Raji (cell line): Measurements from ENCODE around the gene RPIA.

ENCODE experiments used
- POLR2A ChIP-seq: IDR thresholded peaks from 2 replicates; pipeline ENCODE4 v1.6.1; 2011; ENCODE audit warnings: low read depth, low read length, control low read depth; ENCODE audit not compliant: insufficient read depth

Gene RPIA

DNA sequence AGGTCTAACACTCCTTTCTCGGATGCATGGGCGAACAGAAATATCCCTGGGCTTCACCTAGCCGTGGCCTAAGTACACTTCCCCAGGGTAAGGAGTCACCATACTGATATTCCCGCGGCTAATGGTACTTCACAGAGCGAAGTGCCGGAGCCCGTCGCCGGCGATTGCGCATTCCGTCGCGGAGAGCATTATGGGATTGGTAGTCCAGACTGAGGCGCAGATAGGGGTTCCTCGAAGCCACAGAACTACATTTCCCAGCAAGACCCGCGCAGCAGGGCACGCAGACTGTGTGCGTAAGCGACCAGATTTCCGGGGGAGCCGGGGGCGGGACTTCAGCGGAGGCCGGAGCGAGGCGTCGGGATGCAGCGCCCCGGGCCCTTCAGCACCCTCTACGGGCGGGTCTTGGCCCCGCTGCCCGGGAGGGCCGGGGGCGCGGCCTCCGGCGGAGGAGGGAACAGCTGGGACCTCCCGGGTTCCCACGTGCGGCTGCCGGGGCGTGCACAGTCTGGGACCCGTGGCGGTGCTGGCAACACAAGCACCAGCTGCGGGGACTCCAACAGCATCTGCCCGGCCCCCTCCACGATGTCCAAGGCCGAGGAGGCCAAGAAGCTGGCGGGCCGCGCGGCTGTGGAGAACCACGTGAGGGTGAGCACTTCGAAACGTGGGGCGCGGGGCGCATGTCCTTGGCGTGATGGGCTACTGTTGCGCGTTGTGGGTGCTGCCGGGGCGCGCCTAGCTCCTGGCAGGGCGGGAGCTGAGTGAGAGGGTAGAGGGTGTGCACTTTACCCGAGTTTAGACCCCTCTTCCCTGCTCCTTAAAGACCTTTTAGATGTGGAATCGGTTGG lies at the start of gene RPIA:
RPIA (plus strand) TSS at position 335 of the 845 bp plus-strand sequence; CDS start at position 361, 26 bp downstream.
- peak; percentile 71 for TF ChIP-seq POLR2A

DNA sequence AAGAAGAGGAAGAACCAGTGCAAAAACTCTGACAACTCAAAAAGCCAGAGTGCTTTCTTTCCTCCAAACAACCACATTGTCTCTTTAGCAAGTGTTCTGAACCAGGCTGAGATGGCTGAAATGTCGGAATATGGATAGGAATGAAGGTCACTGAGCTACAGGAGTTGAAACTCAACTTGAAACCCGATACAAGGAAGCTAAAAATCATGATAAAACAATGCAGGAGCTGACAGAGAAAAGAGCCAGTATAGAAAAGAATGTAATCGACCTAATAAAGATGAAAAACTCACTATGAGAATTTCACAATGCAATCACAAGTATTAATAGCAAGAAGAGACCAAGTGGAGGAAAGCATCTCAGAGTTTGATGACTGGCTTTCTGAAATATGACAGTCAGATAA lies 49.2 kb upstream of the RPIA start:
- TF ChIP-seq POLR2A = no peak

DNA sequence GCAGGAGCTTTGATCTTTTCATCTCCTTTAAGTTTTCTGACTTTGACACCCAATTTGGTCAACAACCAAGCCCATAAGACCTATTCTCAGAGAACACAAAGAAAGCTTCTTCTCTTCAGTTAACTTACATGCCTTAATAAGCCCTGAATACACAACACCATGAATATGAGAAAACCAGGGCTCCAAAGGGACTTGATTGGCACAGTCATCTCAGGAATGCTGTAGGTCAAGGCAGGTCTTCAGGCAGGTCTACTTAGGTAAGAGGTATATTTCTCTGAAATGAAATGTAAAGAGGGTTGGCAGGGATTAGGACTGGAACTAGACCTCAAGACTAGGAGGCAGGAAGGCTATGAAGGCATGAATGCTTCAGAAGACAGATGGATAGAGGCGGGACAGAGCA lies 39.8 kb upstream of the RPIA start:
- TF ChIP-seq POLR2A = no peak

DNA sequence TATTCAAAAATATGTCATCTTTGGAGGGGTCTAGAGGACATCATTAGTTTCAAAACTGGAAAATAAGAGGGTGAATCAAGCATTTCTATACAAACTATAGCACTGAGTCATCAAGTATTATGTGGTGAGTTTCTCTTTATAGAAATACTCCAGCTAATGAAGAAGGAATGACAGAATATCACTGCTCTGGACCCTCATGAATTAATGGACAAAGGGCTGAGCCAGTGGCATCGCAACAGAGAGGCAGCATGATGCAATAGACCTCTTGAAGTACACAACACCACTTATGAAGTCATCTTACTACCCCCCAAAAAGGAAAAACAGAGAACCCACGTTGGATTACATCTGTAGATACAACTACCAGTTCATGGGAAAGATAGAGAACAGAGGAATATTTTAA lies 36.8 kb upstream of the RPIA start:
- TF ChIP-seq POLR2A = no peak

DNA sequence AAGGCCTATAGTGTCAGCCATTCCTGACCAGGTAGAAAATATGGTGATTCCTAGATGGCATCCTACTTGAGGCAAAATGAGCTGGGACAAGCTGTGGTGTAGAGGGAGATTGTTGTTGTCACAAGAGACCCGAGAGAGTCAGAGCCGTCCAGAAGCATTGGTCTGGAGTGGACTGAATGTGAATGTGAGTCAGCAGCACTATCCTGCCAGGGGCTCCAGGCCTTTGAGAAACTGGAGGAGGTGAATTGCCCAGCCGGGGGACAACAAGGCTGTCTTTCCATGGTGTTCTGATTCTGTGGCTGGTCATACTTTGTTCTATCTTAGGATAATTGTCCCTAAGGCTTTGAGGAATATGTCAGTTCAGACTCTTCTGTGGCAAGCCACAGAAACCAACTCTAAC lies 34.8 kb upstream of the RPIA start:
- no peak for TF ChIP-seq POLR2A

DNA sequence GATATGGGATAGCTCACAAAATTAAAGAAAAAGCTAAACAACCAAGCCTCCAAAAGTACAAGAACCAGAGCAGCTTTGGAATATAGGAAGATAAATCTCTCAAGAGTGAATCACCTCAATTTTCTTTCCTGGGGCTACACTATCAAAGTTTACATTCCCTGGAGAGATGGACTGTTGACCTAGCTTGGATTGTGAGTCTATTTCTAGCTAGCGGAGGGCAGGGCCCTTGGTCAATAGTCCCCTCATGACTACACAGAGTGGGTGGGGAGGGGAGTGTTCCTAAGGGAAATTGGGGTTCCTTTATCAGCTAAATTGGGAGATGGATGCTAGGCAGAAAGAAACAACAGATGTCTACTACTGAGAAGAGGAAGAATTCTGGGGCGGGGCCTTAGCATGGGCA lies 34.3 kb upstream of the RPIA start:
- TF ChIP-seq POLR2A = no peak

DNA sequence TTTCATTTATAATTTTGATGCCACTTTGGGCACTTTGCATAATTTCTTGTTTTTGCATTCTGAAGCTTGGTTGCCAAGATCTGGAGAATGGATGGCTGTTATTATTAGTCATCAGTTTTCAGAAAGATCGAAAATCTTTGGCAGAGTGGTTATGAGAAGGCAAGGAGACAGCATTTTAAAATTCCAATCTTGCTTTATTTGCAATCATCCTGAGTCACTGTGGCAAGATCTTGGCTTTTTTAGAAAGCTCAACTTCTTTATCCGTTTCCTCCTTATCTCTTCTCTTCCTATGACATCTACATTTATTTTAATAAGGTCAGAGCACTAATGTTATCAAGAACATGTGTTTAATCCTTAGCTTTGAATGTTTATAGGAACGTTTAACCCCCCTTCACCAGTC lies 33.1 kb upstream of the RPIA start:
- no peak for TF ChIP-seq POLR2A

DNA sequence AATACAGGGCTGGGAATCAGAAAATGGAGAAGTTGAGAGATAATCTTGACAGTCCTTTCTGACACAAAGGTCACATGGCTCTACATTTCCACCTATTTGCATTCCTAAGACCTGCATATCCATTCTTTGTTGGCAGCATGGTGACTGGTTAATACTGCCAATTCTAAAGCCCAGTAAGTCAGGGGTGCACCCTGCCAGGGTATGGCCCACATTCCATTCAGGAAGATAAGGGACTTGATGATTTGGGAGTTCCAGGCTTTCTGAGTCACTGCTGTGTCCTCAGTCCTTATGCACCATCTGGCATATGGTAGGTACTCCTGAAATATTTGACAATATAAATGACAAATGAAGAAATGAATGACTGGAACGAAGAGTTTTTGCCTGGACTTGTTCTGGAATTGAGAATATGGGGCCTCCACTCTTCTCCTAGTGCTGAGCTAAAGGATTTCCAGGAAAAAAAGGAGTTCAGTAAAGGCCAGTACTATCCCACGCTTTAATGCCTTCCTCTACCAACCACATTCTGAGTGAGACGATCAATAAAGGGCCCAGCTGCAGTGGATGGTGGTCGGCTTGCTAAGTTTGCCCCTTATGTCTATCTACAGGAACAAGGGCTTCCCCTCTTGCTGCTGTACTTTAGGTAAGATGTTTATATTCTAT lies 32.5 kb upstream of the RPIA start:
- TF ChIP-seq POLR2A = no peak

DNA sequence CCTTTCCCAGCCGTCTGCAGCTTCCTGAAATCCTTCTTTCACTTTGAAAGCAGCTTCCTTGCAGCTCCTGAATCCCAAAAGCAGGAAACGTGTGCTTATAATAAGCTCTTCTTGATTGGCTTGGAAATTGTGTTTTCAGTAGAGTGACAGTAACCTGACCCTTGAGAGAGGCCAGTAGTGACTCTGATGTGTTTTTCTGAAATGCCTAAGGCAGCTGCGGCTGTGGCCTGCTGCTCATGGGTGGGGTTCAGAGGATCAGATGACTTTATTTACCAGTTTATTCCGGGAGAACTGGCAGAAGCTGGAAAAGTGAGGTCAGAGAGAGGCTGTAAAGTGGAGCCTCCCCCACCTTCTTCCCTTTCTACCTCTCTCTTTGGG lies 31.9 kb upstream of the RPIA start:
- no peak for TF ChIP-seq POLR2A

DNA sequence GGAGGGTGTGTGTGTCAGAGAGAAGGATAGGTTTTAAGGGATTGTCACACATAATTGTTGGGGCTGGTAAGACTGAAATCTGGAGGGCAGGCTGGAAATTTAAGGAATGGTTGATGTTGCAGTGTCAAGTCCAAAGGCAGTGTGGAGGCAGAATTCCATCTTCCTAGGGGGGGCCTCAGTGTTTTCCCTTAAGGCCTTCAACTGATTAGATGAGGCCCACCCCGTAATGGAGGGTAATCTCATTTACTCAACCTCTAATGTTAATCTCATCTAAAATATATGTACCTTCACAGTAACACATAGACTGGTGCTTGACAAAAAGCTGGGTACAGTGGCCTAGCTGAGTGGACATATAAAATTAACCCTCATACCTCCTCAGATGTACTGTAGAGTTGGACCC lies 30.9 kb upstream of the RPIA start:
- TF ChIP-seq POLR2A = no peak

DNA sequence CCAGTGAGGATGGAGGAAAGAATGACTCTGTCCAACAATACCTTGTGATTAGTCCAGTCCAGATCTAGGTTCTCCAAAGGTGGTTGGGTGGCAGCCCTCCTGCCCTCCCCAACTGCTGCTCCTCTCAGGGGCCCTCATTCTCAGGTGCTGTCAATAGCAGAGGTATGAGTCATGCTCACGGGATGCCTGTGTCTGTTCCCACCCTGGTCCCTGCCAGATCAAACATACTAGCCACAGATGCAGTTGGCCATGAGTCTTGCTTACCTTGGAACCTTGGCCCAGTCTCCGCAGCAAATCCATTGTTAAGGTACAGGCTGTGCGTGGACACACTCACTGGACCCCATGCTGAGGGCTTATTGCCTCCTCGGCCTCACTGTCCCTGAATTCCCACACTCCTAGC lies 24.9 kb upstream of the RPIA start:
- no peak for TF ChIP-seq POLR2A

DNA sequence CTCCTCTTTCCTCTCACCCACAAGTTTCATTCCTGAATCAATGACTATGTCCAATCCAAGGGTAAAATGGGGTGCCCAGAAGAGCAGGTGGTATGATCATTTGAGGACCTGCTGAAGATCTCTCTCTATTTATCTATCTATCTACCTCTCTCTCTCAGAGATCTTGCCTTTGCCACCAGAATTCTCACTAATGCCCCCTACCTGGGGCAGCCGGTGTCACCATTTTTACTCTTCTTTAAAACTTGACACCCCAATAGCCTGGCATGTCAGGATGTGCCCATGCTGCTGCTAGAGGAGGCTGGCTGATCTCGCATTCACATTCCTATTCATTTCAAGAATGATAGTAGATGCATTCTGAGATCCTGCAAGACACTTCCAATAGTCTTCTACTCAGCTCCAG lies 24.3 kb upstream of the RPIA start:
- no peak for TF ChIP-seq POLR2A

DNA sequence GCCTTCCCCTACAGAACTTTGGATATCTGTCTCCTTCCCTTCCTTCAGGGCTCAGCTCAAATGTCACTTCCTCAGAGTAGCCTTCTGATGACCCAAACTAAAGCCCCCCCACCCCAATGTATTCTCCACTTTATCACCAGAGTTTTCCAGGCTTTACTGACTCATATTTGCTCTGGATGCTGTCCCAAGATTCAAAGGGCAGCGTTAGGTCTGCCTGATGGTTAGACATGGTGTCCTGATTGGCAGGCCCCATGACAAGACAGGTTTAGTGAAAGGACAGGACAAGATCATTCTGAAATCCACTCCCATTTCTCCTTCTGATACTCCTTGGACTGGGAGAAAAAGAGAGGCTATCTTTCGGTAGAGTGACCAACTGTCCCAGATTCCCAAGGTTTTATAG lies 22.6 kb upstream of the RPIA start:
- TF ChIP-seq POLR2A = no peak

DNA sequence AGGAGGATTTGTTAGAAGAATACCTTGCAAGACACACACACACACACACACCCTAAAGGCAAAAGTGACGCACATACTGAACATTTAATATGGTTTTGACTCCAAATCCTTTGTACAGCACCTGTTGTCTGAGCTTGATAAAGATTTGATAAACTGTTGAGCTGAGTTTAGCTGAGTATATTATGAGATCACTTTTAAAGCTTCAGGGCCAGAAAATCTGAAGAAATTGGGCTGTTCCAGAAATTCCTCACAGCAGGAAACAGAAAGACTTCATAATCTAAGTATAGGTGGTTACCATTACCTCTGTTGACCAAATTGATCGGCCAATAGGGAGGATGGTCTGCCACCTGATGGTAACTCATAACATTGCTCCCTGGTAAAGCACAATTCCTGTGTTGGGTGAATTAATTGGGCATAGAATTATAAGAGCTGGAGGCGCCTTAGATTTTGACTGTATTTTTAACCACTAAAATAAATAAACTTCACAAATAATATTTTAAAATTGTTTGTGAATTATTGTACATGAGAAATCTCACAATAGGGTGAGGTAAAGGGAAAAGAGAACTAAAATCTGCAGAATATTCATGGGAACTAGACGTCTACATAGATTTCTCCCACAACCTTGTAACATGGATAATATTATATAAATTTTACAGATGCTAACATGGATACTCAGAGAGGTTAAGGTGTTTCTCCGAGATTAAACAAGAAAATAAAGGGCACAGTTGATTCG lies 21.8 kb upstream of the RPIA start:
- TF ChIP-seq POLR2A = no peak

DNA sequence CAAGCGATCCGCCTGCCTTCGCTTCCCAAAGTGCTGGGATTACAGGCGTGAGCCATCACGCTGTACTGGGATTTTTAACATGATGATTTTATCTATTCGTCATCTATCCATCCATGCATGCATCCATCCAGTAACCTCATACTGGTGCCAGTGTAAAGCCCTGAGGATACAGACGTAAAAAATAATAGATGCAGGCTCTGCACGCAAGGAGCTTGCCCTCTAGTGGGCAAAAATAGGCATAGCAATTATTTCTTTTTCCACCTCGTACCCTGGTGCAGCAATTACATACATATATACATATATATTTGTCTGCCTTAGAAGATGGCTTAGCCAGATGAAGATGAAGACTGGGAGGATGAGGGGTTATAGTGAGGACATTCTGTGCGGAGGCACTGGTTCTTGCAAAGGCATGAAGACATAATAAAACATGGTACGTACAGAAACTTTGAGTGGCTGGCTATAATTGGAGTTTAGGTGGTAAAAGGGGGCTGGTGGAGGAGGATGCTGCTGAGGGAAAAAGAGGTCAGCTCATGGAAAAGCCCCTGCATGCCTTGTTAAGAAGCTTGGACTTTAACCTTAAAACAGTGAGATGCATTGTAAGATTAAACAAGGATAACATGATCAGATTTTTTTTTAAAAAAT lies 19.6 kb upstream of the RPIA start:
- no peak for TF ChIP-seq POLR2A
